Tibial artery (tissue), 4 donors: ENCODE measurements around the gene DLL3.
A peak's percentile ranks its signal among the peaks of the same experiment; 100 is the strongest.

Experiments
- DNase-seq, 2 donors: peaks; one replicate each; pipeline ENCODE4 v3.0.0-alpha.2; 2019
- H3K27ac ChIP-seq, 2 donors: fragments of 200-600 bp; sonication (generic) in 1 of 2; 1 replicate in 1 of 2; 2 replicates in 1 of 2; pipeline ENCODE4 v1.5.1; 2018 to 2019; ENCODE audit warnings: mild to moderate bottlenecking in 1 of 2
- H3K27me3 ChIP-seq, 2 donors: fragments of 200-600 bp; sonication (generic) in 1 of 2; one replicate each; pipeline versions ENCODE4 v1.5.1 to v1.6.0; 2016 to 2019
- H3K36me3 ChIP-seq, 3 donors: fragments of 200-600 bp; sonication (generic) in 2 of 3; one replicate each; pipeline ENCODE4 v1.5.1; 2016 to 2019; ENCODE audit warnings: mild to moderate bottlenecking in 2 of 3
- H3K4me1 ChIP-seq, 4 donors: fragments of 200-600 bp; sonication (generic) in 2 of 4; 1 replicate in 3 of 4; 2 replicates in 1 of 4; pipeline ENCODE4 v1.5.1; 2016 to 2019
- H3K4me3 ChIP-seq, 2 donors: fragments of 200-600 bp; sonication (generic) in 1 of 2; 1 replicate in 1 of 2; 2 replicates in 1 of 2; pipeline ENCODE4 v1.5.1; 2018 to 2019; ENCODE audit warnings: mild to moderate bottlenecking in 2 of 2
- H3K9me3 ChIP-seq, 3 donors: fragments of 200-600 bp; sonication (generic) in 1 of 3; one replicate each; pipeline ENCODE4 v1.5.1; 2016 to 2019
- CTCF ChIP-seq, 2 experiments: fragments of 200-600 bp in 1 of 2; fragments of 450-650 bp in 1 of 2; IDR thresholded peaks; one replicate each; pipeline ENCODE4 v1.5.1; 2017 to 2019; ENCODE audit warnings: antibody characterized with exemption in 2 of 2, mild to moderate bottlenecking in 1 of 2, moderate library complexity in 1 of 2
- intact Hi-C: fragments of 100-400 bp; cut with DNase I; formaldehyde crosslinking; loops from one replicate; pipeline ENCODE4 v1.15.0; 2023; ENCODE audit warnings: low total_unique reads

Gene DLL3

GRCh38 chr19:39531834-39532232 is 33.1 kb downstream of the DLL3 start:
- intact Hi-C loops = loop anchor here (5.0 kb wide), 2 partner anchors 60 to 90 kb away; no protein-coding TSS in a partner anchor
- peak overlapping the region; percentile 85 to 89 for H3K27ac ChIP-seq
- no peaks in the 10 kb centered on the region for H3K9me3 ChIP-seq
- peaks cover 0 to 6% (median 0%) of the 10 kb centered on the region in 3 donors for H3K36me3 ChIP-seq
- peak in 1 of 2 donors; percentile 40 for DNase-seq
- no peaks in the 10 kb centered on the region for H3K27me3 ChIP-seq
- no peak for TF ChIP-seq CTCF (IDR thresholded peaks at IDR 0.05)
- H3K4me1 ChIP-seq = peaks cover 0 to 29% (median 21%) of the 10 kb centered on the region in 4 donors
- peak overlapping the region; percentile 90 to 91 for H3K4me3 ChIP-seq

- DNase-seq = peak; percentile 94 to 96
- Histone ChIP-seq H3K36me3 (peaks cover 0 to 4% (median 0%) of the 10 kb centered on the region in 3 donors), H3K4me1 (peaks cover 0 to 29% (median 21%) of the 10 kb centered on the region in 4 donors), H3K27me3 (no peaks in the 10 kb centered on the region), H3K4me3 (peak within 1 kb of the TSS; percentile 90 to 91), H3K27ac (peak within 1 kb of the TSS; percentile 85 to 89), H3K9me3 (no peaks in the 10 kb centered on the region)
- TF ChIP-seq CTCF (IDR thresholded peaks at IDR 0.05) = peak; percentile 98 to 99
- intact Hi-C loops = loop anchor here (5.0 kb wide), 2 partner anchors 60 to 90 kb away; no protein-coding TSS in a partner anchor
Measured at GRCh38 chr19:39532233-39533002, 33.7 kb downstream of the DLL3 start, which contains the start of gene EID2B. Gene EID2B (minus strand): TSS chr19:39532852. CDS start chr19:39532802, 50 bp downstream.

DNA sequence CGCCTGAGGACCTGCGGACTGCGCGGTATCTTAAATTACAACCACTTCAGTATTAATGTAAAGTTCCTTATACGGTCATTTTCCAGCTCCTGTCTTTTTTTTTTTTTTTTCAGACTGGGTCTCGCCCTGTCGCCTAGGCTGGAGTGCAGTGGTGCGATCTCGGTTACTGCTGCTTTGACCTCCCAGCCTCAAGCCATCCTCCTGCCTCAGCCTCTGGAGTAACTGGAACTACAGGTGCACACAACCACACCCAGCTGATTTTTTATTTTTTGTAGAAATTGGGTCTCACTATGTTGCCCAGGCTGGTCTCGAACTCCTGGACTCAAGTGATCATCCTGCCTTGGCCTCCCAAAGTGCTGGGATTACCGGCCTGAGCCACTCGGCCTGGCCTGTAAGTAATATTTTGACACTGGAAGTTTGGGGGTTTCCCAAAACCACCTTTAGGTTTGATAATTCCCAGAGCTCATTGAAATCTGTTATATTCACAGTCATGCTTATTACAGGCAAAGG is 34.3 kb downstream of the DLL3 start:
- H3K4me1 ChIP-seq = peaks cover 0 to 34% (median 22%) of the 10 kb centered on the region in 4 donors
- intact Hi-C loops = loop anchor here (5.0 kb wide), 2 partner anchors 61 to 91 kb away; no protein-coding TSS in a partner anchor
- peak overlapping the region in 1 of 2 donors; percentile 89 for H3K27ac ChIP-seq
- H3K4me3 ChIP-seq = peak overlapping the region; percentile 90 to 91
- H3K27me3 ChIP-seq = no peaks in the 10 kb centered on the region
- DNase-seq = no peak
- H3K9me3 ChIP-seq = no peaks in the 10 kb centered on the region
- no peak for TF ChIP-seq CTCF (IDR thresholded peaks at IDR 0.05)
- H3K36me3 ChIP-seq = no peaks in the 10 kb centered on the region

- Histone ChIP-seq H3K27ac (no peak overlapping the region), H3K4me1 (peaks cover 0 to 41% (median 28%) of the 10 kb centered on the region in 4 donors), H3K9me3 (no peaks in the 10 kb centered on the region), H3K4me3 (no peak overlapping the region), H3K36me3 (no peaks in the 10 kb centered on the region), H3K27me3 (no peaks in the 10 kb centered on the region)
- DNase-seq = no peak
- intact Hi-C loops = loop anchor here (5.0 kb wide), 2 partner anchors 61 to 91 kb away; no protein-coding TSS in a partner anchor
- no peak for TF ChIP-seq CTCF (IDR thresholded peaks at IDR 0.05)
Measured at GRCh38 chr19:39533791-39534190, 35.0 kb downstream of the DLL3 start.

- DNase-seq = no peak
- TF ChIP-seq CTCF (IDR thresholded peaks at IDR 0.05) = no peak
- no peaks in the 10 kb centered on the region for H3K27me3 ChIP-seq
- no peaks in the 10 kb centered on the region for H3K9me3 ChIP-seq
- peak overlapping the region; percentile 95 for H3K27ac ChIP-seq
- intact Hi-C loops = loop anchor here (2.0 kb wide), 1 partner anchor 56 kb away; no protein-coding TSS in a partner anchor
- H3K4me3 ChIP-seq = peak overlapping the region; percentile 77 to 86
- peaks cover 0 to 21% (median 13%) of the 10 kb centered on the region in 4 donors for H3K4me1 ChIP-seq
- no peaks in the 10 kb centered on the region for H3K36me3 ChIP-seq
Measured at GRCh38 chr19:39539165-39539517, 40.4 kb downstream of the DLL3 start.
